ENCODE data around the gene DLG2. TPM values are rescaled to one million over a fixed set of nuclear protein-coding genes. Genes with fewer than 3 reads are reported as not detected.
"Not testable (repeated sequence)": the region's sequence is repeated elsewhere in the genome, so short reads cannot be mapped to it uniquely, and the experiment has no call there.

Gene DLG2
- polyA plus RNA-seq, 6 donors from 2014 or later: 0.93 to 2.4 (median 1.3) TPM

- ATAC-seq (ENCODE audit: low read depth in 2 of 2) (no peak), DNase-seq (no peak)
- peaks cover 0 to 7% of the 10 kb centered on the region in 2 donors for H3K36me3 Mint-ChIP-seq
- H3K4me1 Mint-ChIP-seq: no peaks in the 10 kb centered on the region
- H3K27me3 Mint-ChIP-seq: no peaks in the 10 kb centered on the region
- H3K9me3 Mint-ChIP-seq: peaks cover 0 to 13% (median 8%) of the 10 kb centered on the region in 7 donors
- no peak overlapping the region for H3K27ac Mint-ChIP-seq
- H3K4me3 Mint-ChIP-seq: no peak overlapping the region
Observed at GRCh38 chr11:85249482-85249881, 377.7 kb downstream of the DLG2 start.

GRCh38 chr11:85247797-85248196 lies 379.3 kb downstream of the DLG2 start:
- Mint-ChIP-seq H3K9me3 (peaks cover 0 to 5% (median 0%) of the 10 kb centered on the region in 7 donors), H3K4me3 (no peak overlapping the region), H3K27ac (no peak overlapping the region), H3K4me1 (no peaks in the 10 kb centered on the region), H3K36me3 (no peaks in the 10 kb centered on the region), H3K27me3 (peaks cover 0 to 3% (median 0%) of the 10 kb centered on the region in 3 donors)
- DNase-seq (no peak), ATAC-seq (ENCODE audit: low read depth in 2 of 2) (no peak)

- DNase-seq: no peak
- H3K36me3 Mint-ChIP-seq: no peaks in the 10 kb centered on the region
Observed at GRCh38 chr11:85238906-85239305, 388.2 kb downstream of the DLG2 start.

GRCh38 chr11:85238038-85238437 lies 389.1 kb downstream of the DLG2 start:
- H3K36me3 Mint-ChIP-seq; DNase-seq; ATAC-seq (ENCODE audit: low read depth in 2 of 2); H3K4me3 Mint-ChIP-seq; H3K27ac Mint-ChIP-seq; H3K9me3 Mint-ChIP-seq; H3K4me1 Mint-ChIP-seq; H3K27me3 Mint-ChIP-seq: not testable (repeated sequence)

More at GRCh38 chr11:85238906-85239305, 388.2 kb downstream of the DLG2 start:
- H3K27me3 Mint-ChIP-seq: no peaks in the 10 kb centered on the region
- no peak overlapping the region for H3K27ac Mint-ChIP-seq
- H3K9me3 Mint-ChIP-seq: peaks cover 0 to 9% (median 5%) of the 10 kb centered on the region in 7 donors
- ATAC-seq (ENCODE audit: low read depth in 2 of 2): no peak
- no peaks in the 10 kb centered on the region for H3K4me1 Mint-ChIP-seq
- no peak overlapping the region for H3K4me3 Mint-ChIP-seq

GRCh38 chr11:85236211-85236610 lies 390.9 kb downstream of the DLG2 start:
- no peaks in the 10 kb centered on the region for H3K4me1 Mint-ChIP-seq
- no peak for DNase-seq
- no peaks in the 10 kb centered on the region for H3K27me3 Mint-ChIP-seq
- H3K36me3 Mint-ChIP-seq: no peaks in the 10 kb centered on the region
- H3K9me3 Mint-ChIP-seq: peaks cover 0 to 18% (median 6%) of the 10 kb centered on the region in 7 donors
- no peak overlapping the region for H3K4me3 Mint-ChIP-seq
- no peak for ATAC-seq (ENCODE audit: low read depth in 2 of 2)
- peak overlapping the region in 1 of 6 donors; percentile 54 for H3K27ac Mint-ChIP-seq

GRCh38 chr11:85232559-85232958 lies 394.6 kb downstream of the DLG2 start:
- Mint-ChIP-seq H3K27ac (no peak overlapping the region), H3K36me3 (no peaks in the 10 kb centered on the region), H3K9me3 (peaks cover 3 to 18% (median 5%) of the 10 kb centered on the region in 7 donors), H3K27me3 (no peaks in the 10 kb centered on the region), H3K4me1 (peaks cover 0 to 2% (median 0%) of the 10 kb centered on the region in 3 donors), H3K4me3 (no peak overlapping the region)
- no peak for ATAC-seq (ENCODE audit: low read depth in 2 of 2)
- no peak for DNase-seq

- H3K27me3 Mint-ChIP-seq: no peaks in the 10 kb centered on the region
- ATAC-seq (ENCODE audit: low read depth in 2 of 2) (no peak), DNase-seq (no peak)
- H3K4me3 Mint-ChIP-seq: no peak overlapping the region
- no peaks in the 10 kb centered on the region for H3K36me3 Mint-ChIP-seq
- peaks cover 0 to 2% (median 0%) of the 10 kb centered on the region in 3 donors for H3K4me1 Mint-ChIP-seq
- no peak overlapping the region for H3K27ac Mint-ChIP-seq
- H3K9me3 Mint-ChIP-seq: peaks cover 3 to 18% (median 5%) of the 10 kb centered on the region in 7 donors
Observed at GRCh38 chr11:85231588-85231987, 395.6 kb downstream of the DLG2 start.

GRCh38 chr11:85229723-85230122 lies 397.4 kb downstream of the DLG2 start:
- H3K4me3 Mint-ChIP-seq; H3K27me3 Mint-ChIP-seq; H3K4me1 Mint-ChIP-seq; ATAC-seq (ENCODE audit: low read depth in 2 of 2); H3K36me3 Mint-ChIP-seq; H3K27ac Mint-ChIP-seq; DNase-seq: not testable (repeated sequence)
- H3K9me3 Mint-ChIP-seq: peaks cover 3 to 18% (median 6%) of the 10 kb centered on the region in 7 donors

GRCh38 chr11:85196968-85197367 lies 430.2 kb downstream of the DLG2 start:
- no peak for DNase-seq
- Mint-ChIP-seq H3K4me3 (no peak overlapping the region), H3K36me3 (peaks cover 0 to 5% of the 10 kb centered on the region in 2 donors), H3K27ac (no peak overlapping the region), H3K9me3 (peaks cover 8 to 27% (median 12%) of the 10 kb centered on the region in 7 donors), H3K27me3 (no peaks in the 10 kb centered on the region), H3K4me1 (no peaks in the 10 kb centered on the region)
- no peak for ATAC-seq (ENCODE audit: low read depth in 2 of 2)

- DNase-seq (no peak), ATAC-seq (ENCODE audit: low read depth in 2 of 2) (no peak)
- Mint-ChIP-seq H3K4me3 (no peak overlapping the region), H3K27ac (no peak overlapping the region), H3K4me1 (no peaks in the 10 kb centered on the region), H3K27me3 (no peaks in the 10 kb centered on the region), H3K9me3 (peaks cover 3 to 17% (median 10%) of the 10 kb centered on the region in 7 donors), H3K36me3 (no peaks in the 10 kb centered on the region)
Observed at GRCh38 chr11:85195934-85196333, 431.2 kb downstream of the DLG2 start.

- Mint-ChIP-seq H3K9me3 (peaks cover 3 to 35% (median 5%) of the 10 kb centered on the region in 7 donors), H3K4me3 (no peak overlapping the region), H3K27ac (no peak overlapping the region), H3K4me1 (no peaks in the 10 kb centered on the region), H3K27me3 (no peaks in the 10 kb centered on the region), H3K36me3 (peaks cover 0 to 5% of the 10 kb centered on the region in 2 donors)
- DNase-seq (no peak), ATAC-seq (ENCODE audit: low read depth in 2 of 2) (no peak)
Observed at GRCh38 chr11:85187992-85188391, 439.2 kb downstream of the DLG2 start.

- Mint-ChIP-seq H3K27ac (no peak overlapping the region), H3K36me3 (peaks cover 0 to 5% of the 10 kb centered on the region in 2 donors), H3K4me3 (no peak overlapping the region), H3K27me3 (no peaks in the 10 kb centered on the region), H3K9me3 (peaks cover 0 to 28% (median 5%) of the 10 kb centered on the region in 7 donors), H3K4me1 (peaks cover 0 to 15% (median 0%) of the 10 kb centered on the region in 3 donors)
- no peak for ATAC-seq (ENCODE audit: low read depth in 2 of 2)
- DNase-seq: no peak
Observed at GRCh38 chr11:85184721-85185120, 442.4 kb downstream of the DLG2 start.

GRCh38 chr11:85182441-85183387 lies 444.4 kb downstream of the DLG2 start:
- Mint-ChIP-seq H3K36me3 (no peaks in the 10 kb centered on the region), H3K27ac (peak overlapping the region in 3 of 6 donors; percentile 5 to 93 (median 39)), H3K27me3 (no peaks in the 10 kb centered on the region), H3K9me3 (peaks cover 0 to 10% (median 3%) of the 10 kb centered on the region in 7 donors), H3K4me1 (peaks cover 0 to 15% (median 0%) of the 10 kb centered on the region in 3 donors), H3K4me3 (peak overlapping the region in 3 of 8 donors; percentile 5 to 51 (median 32))
- DNase-seq (peak; percentile 14), ATAC-seq (ENCODE audit: low read depth in 2 of 2) (peak; percentile 45 to 61)

- H3K4me3 Mint-ChIP-seq: peak overlapping the region in 1 of 8 donors; percentile 1
- ATAC-seq (ENCODE audit: low read depth in 2 of 2) (no peak), DNase-seq (no peak)
- H3K27me3 Mint-ChIP-seq: no peaks in the 10 kb centered on the region
- peaks cover 0 to 15% (median 0%) of the 10 kb centered on the region in 3 donors for H3K4me1 Mint-ChIP-seq
- H3K27ac Mint-ChIP-seq: no peak overlapping the region
- no peaks in the 10 kb centered on the region for H3K36me3 Mint-ChIP-seq
- H3K9me3 Mint-ChIP-seq: peaks cover 0 to 11% (median 5%) of the 10 kb centered on the region in 7 donors
Observed at GRCh38 chr11:85180528-85180927, 446.6 kb downstream of the DLG2 start.
